GM21515 (cell line): ENCODE measurements around the gene THUMPD2.

Experiments used
- ATAC-seq: cut with Tn5 transposase; IDR thresholded peaks from one replicate; pipeline ENCODE4 v1.9.1; 2021; ENCODE audit not compliant: unreplicated experiment

THUMPD2 gene

DNA sequence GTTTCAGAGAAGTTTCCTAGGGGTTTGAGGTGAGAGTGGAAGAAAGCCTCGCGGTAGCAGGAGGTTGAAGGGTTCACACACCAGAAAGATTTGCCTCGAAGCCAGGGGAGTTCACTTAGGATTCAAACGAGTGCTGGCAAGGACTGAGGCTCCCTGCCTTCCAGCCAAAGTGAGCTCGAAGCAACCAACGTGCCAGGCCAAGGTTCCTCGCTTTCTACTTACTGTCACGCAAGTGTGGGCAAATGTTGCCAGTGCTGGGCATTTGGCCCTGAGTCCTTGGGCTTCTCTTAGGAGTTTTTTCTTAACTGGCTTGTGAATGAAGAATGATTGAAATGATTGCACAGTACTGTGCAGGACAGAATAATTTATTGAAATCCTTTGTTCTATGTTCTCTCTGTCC lies 59.7 kb downstream of the THUMPD2 start:
- no peak for ATAC-seq

DNA sequence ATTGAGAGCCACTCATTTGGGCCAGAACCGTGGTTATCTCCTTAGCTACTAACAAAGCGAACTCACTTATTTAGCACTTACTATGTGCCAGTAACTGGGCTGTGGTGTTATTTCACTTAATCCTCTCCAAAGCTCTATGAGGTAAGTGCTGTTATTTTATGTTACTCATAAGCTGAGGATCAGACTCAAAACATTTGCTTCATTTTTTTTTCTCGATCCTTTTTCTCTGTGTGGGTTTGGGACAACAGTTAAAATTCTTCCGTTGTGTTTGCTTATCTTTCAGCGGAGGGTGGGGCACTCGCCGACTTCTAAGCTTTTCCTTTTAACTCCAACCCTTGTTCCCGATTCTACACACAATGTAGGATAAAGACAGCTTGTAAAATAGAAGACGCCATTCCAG lies 60.6 kb downstream of the THUMPD2 start:
- no peak for ATAC-seq

DNA sequence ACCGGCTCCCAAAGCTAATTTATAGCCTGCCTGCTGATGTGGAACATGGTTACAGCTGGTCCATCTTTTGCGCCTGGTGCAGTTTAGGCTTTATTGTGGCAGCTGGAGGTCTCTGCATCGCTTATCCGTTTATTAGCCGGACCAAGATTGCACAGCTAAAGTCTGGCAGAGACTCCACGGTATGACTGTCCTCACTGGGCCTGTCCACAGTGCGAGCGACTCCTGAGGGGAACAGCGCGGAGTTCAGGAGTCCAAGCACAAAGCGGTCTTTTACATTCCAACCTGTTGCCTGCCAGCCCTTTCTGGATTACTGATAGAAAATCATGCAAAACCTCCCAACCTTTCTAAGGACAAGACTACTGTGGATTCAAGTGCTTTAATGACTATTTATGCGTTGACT lies 62.0 kb downstream of the THUMPD2 start:
- ATAC-seq = no peak

DNA sequence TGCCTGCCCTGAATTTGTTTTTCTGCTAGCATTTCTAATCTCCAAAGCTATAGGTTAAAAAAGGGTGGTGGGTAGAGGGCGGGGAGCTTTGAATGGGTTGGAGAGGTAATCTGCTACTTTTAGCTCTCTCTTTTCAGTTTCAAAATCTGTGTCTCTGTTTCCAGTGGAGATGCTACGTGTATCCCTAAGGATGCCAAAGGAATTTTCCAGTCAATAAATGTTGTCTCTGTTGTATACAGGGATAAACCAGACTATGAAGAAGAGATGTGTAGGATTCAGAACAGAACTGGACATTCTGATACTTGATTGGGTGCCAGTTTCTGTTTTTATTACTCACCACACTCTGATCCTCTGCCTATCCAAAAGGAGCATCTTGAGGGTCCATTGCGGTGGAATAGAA lies 63.2 kb downstream of the THUMPD2 start:
- no peak for ATAC-seq

DNA sequence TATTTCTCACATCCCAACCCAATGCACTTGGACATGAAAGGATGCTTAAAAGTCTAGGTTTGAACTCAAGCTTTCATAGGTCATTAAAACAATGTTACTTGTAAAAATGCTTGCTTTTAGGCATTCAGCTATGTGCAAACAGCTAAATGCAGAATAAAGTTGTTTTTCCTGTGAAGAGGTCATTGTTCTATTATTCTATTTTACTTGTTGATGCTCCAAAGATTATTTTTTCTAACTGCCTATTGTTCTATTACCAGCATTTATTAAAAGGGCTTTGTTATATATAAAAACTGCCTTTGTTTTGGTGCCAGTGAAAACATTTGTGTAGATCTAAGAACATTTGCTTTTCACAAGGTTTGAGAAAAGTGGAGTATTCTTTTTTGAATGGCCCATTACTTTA lies 64.0 kb downstream of the THUMPD2 start:
- no peak for ATAC-seq

DNA sequence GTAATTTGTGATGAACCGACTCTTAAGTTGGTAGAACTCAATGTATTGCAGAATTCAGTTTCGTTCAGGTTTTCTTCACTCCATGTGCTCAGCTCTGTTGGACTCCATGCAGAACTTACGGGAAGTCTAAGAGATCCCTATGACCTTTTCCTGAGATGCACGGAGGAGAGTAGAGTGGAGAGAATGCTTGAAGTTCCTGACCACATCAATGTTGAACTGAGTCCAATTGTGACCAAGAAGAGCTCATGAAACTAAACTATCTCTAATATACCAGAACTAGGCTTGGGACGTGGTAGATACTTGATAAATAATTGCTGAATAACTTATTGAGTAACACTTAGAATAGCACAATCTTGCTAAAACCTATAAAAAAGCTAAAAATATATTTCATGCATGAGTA lies 66.1 kb downstream of the THUMPD2 start:
- no peak for ATAC-seq

DNA sequence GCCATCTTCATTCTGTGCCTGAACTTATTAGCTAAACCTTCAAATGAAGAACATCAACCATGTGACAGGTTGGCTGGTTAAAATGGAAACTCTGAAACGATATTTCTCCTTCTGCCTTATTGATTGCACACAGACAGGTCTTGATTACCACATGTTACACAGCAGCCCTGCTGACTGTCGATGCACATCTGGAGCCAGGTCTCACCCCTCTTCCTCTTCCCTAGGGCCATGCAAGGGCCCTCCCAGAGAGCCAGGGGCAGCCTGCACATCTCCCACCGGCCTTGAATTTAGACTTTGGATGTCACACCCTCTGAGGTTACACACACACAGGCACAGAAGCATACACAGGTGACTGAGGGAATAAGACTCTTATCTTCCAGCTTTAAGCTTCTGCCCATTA lies 68.3 kb downstream of the THUMPD2 start:
- ATAC-seq = no peak

DNA sequence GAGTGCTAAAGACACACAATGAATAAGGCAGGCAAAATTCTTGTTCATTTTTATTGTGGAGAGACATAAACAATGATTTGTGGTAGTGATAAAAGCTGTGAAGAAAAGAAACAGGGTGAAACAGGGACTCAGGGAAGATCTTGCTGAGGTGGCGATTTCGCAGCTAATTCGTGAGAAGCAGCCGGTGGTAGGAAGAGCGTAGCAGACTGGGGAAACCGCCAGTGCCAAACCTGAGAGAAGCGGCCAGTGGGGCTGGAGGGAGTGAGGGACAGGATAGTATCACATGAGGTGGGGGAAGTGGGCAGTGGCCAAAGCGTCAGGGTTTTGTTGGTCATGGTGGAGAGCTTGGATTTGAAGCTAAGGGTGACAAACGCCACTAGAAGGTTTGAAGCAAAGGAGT lies 71.1 kb downstream of the THUMPD2 start:
- ATAC-seq = no peak

DNA sequence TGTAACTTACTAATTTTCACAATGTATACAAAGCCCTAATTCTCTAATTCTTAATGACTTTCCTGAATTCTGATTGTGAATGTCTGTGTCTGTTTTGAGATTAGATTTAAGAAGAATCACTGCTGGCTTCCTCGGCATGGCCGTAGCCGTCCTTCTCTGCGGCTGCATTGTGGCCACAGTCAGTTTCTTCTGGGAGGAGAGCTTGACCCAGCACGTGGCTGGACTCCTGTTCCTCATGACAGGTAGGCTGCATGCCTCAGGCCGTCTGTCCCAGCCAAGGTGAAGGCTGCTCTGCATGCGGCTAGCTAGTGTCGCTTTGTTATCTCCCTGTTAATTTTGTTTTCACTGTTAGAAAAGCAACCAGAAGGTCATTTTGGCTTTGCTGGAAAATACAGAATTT lies 72.1 kb downstream of the THUMPD2 start:
- no peak for ATAC-seq

DNA sequence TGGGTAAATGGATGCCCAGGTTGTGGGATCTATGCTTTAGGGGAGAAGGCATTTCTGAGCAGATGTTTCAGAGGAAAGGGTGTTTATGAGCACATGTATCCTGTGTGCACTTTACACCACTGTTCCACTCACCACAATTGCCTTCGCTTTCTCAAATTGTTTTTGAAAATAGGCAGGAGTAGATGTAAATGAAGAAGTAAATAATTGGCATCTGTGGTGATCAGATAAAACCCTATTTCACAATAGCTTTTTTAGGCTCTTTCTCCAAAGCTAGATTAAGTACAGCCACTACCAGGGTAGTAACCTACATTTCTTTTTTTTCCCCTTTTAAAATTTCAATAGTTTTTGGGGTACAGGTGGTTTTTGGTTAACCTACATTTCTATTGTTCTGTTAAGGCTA lies 72.7 kb downstream of the THUMPD2 start:
- ATAC-seq = no peak

DNA sequence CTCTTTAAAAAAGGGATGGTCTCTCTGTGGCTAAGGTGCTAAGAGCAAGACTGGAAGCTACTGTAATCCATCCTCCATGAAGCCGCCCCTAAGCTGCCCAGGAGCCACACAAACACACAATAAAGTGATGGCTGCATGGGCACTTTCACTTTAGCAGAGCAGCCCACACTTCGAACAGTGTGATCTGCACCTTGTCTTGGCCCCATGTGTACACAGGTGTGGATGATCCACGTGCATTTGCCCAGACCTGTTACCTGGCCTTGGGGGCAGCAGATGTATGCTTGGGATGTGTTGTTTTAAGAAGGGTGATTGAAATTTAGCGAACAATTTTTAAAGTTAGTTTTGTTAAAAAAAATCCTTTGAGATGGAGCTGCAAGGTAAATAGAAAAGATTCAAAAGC lies 73.4 kb downstream of the THUMPD2 start:
- no peak for ATAC-seq

DNA sequence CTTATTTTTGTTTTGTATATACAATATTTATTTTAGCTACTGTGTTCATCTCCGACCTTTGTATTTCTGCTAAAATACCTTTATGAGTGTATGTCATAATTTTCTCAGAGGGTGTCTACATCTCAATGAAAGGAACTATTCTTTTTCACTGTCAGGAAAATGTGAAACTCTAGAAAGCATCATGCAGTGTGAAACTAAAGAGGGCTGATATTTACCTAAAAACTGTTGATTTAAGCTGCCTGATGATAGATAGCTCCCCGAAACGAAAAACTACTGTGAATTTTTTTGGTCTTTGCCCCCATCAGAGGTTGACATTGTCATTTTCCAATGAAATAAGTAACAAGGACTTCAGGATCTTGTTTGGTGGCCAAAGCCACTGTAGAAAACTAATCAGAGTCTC lies 74.5 kb downstream of the THUMPD2 start:
- ATAC-seq = no peak

DNA sequence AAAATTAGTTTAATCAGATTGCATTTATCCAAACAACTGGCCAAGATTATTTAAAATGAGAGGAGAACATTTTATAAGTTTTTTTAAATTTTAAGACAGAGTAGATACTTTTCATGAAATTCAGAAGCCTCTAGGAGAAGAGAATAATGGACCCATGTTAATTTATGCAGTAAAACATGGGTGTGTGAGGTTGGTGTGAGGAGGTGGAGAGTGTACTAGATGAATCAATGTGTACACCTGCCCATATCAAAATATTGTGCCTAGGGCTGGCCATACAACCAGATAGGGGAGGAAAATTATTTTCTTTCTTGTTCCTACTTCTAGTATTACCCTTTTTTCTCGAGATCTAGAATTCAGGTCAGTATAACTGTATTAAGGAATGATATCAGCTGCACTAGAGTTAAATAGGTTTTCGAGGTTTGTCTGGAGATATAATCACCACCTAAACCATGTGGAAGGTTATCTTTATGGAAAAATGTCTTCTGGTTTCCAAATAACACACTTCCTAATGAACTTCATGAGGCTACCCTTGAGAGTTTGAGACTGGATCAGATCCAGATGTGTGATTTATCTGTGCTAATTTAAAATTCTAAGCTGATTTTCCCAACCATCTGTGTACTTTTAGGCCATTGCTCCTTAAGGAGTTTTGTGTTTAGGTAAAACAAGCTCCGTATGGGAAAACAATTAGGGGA lies 75.7 kb downstream of the THUMPD2 start:
- no peak for ATAC-seq

DNA sequence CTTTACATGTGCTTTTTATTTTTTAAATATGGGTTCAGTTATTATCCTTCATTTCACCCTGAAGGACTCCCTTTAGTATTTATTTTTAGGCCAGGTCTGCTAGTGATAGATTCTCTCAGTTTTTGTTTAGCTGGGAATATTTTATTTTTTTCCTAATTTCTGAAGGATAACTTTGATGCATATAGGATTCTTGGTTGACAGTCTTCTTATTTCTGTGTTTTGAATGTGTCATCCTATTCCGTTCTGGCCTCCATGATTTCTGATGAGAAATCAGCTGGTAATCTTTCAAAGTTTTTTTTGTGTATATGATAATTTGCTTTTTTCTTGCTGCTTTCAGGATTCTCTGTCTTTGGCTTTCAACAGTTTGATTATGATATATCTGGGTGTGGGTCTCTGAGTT lies 77.9 kb downstream of the THUMPD2 start:
- ATAC-seq = no peak

DNA sequence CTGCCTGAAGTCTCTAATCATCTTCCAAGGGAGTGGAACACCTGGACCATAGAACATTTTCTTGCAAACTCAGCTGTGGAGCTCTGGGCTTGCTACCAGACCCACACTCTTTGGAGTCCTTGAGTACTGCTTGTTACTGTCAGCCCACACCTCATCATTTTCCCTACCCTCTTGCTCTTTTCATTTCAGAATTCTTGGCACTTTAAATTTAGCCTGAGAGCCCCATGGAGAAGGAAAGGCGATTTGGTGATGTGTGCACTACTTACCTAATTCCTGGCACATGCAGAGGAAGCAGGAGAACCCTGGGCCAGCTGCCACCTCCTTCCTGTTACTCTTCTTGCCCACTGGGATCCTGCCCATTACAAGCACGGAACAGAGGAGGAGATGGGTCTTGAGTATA lies 81.6 kb downstream of the THUMPD2 start:
- ATAC-seq = no peak

DNA sequence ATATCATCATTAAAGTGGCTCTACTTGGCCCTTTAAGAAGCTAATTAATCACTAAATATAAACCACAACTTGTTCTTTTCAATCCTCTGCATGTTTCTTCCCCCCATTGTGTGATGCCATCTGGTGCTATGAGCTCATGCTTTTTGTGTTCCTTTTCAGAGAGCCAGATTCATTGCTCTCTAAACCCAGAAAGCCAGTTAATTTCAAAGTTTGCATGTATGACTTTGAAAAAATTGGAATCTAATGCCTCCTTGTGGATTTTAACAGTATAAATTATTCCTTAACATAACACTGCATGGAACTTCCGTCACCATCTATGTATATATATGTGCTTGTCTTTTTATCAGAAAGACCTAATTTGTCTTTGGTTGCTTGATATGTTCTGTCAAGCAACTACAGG lies 82.2 kb downstream of the THUMPD2 start:
- ATAC-seq = no peak

DNA sequence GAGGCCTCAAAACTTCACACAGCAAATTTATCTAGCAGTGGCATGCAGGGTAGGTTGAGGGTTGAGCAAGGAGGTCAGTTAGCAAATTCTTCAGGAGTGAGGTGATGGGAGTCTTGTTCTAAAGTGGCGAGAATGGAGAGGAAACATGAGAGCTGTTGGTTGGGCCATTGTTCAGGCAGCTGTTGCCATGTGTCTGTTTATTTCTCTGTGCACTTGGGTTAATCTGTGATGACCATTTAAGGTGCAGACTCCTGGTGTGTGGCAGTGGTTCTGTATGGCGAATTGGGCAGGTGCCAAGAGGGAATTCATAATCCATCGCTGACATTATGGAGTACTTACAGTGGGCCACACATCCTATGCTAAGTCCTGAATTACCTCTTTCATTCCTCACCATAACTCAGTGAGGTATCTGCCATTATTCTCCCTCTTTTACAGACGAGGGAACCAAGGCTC lies 82.9 kb downstream of the THUMPD2 start:
- no peak for ATAC-seq

DNA sequence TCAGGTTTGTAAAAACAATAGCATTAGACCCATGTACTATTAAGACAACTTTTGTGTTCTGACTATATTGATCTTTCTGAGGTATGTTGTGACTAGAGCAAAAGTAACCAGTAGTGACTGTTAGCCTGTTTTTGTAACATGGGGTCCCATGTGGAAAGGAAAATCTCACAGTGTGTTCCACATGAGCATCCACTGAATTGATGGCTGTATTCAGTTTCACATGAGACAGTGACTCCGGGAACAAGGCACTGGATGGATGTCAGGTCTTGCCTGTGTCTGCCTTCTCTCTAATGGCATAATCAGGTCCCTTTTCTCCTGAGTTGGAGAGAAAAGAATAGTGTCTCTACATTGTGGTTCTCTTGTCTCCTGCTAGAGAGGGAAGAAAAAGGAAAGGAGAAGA lies 85.8 kb downstream of the THUMPD2 start:
- no peak for ATAC-seq

DNA sequence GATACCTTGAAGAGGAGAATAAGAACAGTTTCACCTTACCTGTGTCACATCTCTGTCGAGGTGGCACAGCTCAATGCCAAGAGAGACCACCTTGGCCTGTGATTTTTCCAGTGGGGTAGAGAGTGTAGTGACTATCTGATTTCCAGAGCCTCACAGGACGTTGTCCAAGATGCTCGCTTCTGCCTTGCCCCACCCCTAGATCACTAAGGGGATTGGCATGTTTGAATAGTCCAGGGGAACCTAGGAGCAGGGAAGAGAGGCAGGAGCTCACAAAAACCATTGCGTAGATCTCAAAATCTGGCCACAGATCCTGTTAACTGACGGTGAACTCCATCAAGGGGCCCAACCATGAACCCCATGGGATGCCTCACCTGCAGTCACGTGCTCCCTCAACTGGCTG lies 89.2 kb downstream of the THUMPD2 start:
- ATAC-seq = no peak

DNA sequence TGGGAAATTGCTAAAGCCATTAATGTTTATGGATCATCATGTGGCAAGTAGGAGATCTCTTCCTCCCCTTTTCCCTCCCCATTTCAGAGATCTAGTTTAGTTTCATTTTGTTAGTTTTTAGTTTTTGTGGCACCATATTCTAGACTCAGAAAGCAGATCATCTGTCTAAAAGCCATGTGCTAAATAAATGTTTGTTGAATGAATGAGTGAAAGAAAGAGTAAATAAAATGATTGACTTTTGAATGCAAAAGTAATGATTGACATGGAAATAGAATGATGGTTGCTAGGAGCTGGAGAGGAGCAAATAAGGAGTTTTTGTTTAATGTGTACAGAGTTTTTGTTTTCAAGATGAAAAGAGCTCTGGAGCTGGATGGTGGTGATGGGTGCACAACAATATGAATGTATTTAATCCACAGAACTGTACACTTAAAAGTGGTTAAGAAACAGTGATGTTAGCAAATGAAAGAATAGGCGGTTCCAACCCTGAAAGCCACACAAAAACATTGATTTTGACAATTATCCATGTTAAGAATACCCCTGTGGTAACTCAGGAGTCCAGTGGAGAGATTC lies 89.7 kb downstream of the THUMPD2 start:
- ATAC-seq = no peak

DNA sequence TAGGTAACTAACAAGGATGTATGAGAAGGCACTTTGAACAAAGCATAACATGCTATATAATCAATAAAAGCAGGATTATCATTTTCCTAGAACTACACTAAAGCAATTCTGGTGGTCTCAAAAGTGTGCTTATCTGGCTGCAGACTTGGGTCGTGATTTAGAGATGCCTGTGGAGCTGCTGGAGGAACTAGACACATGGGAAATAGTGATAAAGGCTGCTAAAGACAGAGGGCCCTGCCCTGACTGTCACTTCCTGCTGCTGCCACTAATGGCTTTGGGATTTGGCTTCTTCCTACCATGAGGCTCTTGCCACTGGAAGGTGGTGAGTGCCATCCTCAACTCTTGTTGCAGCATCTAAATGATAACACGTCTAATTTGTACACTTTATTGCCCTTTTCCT lies 90.9 kb downstream of the THUMPD2 start:
- ATAC-seq = no peak

DNA sequence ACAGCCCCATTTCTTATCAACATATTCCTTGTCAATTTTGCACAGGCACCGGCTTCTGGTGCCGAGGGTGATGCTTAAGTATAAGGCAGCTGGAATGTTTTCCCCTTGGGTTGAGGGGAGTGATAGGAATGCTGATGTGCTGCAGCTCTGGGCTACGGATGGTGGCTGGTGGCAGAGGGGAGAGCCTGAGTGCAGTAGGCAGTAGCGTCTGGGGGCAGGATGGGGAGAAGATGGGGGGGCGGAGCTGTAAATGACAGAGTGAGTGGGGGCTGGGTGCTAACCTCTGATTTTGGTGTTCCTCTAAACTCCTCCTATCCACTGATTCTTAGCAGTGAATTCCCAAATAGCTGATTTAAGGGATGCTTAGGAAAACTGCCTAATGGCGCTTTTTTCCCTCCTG lies 92.6 kb downstream of the THUMPD2 start:
- no peak for ATAC-seq
